Transverse colon (tissue), 3 donors: ENCODE results near the gene RASGRP3.

ENCODE experiments used
- POLR2A ChIP-seq: fragments of 450-650 bp; IDR thresholded peaks from one replicate; pipeline ENCODE4 v1.6.1; 2016; ENCODE audit warnings: antibody characterized with exemption, mild to moderate bottlenecking, moderate library complexity
- TF ChIP-seq, protein P1 (sequence below), 5 experiments: fragments of 200-600 bp in 3 of 5; fragments of 450-650 bp in 2 of 5; sonication (generic) in 3 of 5; IDR thresholded peaks; 1 replicate in 2 of 5; 2 replicates in 3 of 5; pipeline ENCODE4 v1.5.1; 2016 to 2017; ENCODE audit warnings: antibody characterized with exemption in 5 of 5, inconsistent platforms in 3 of 5, mild to moderate bottlenecking in 2 of 5, moderate library complexity in 1 of 5

DNA sequence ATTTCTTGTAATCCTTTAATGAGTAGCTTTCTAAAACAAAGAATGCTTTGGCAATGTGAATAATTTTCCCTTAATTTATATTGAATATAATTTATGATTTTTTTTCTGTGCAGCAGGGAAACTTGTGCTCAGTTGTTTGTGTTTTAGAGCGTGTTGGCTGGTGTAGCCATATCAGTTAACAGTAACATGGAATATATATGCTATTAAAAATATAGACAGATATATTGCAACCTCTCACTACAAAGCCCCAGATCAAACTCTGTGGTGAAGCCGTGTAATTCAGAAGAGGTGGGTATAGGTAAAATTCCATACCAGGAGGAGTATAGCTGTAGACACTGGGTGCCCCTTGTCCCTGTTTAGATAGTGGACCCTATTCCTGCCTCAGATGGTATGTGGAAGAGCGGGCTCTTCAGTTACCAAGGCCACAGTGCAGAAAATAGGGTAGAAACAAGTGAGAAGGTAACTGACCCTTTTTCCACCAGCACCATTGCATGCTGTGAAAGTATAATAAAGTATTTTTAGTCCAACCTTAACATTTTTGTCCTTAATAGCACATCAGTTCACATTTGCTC lies 18.1 kb upstream of the RASGRP3 start:
- TF ChIP-seq, protein P1, sequence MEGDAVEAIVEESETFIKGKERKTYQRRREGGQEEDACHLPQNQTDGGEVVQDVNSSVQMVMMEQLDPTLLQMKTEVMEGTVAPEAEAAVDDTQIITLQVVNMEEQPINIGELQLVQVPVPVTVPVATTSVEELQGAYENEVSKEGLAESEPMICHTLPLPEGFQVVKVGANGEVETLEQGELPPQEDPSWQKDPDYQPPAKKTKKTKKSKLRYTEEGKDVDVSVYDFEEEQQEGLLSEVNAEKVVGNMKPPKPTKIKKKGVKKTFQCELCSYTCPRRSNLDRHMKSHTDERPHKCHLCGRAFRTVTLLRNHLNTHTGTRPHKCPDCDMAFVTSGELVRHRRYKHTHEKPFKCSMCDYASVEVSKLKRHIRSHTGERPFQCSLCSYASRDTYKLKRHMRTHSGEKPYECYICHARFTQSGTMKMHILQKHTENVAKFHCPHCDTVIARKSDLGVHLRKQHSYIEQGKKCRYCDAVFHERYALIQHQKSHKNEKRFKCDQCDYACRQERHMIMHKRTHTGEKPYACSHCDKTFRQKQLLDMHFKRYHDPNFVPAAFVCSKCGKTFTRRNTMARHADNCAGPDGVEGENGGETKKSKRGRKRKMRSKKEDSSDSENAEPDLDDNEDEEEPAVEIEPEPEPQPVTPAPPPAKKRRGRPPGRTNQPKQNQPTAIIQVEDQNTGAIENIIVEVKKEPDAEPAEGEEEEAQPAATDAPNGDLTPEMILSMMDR (IDR thresholded peaks at IDR 0.05): no peak
- no peak for TF ChIP-seq POLR2A
